Measurements from ENCODE around the gene MACF1.

GRCh38 chr1:39275836-39276507 is 71.5 kb downstream of the MACF1 start:
- no peak for TF ChIP-seq CTCF (conservative IDR thresholded peaks at IDR 0.05; ENCODE audit: low read depth, low read length)
- TF ChIP-seq EZH2 (IDR thresholded peaks at IDR 0.05; ENCODE audit: borderline replicate concordance, low read depth, low read length, poor library complexity, severe bottlenecking) = no peak

Data from A673 (cell line).